ENCODE results near the gene GTF2H4. TPM values are rescaled to one million over a fixed set of nuclear protein-coding genes. Genes with fewer than 3 reads are reported as not detected.

GTF2H4 gene
- total and polyA plus RNA-seq, 3 experiments from 2014 or later: 7.5 to 55.3 (median 48.2) TPM

DNA sequence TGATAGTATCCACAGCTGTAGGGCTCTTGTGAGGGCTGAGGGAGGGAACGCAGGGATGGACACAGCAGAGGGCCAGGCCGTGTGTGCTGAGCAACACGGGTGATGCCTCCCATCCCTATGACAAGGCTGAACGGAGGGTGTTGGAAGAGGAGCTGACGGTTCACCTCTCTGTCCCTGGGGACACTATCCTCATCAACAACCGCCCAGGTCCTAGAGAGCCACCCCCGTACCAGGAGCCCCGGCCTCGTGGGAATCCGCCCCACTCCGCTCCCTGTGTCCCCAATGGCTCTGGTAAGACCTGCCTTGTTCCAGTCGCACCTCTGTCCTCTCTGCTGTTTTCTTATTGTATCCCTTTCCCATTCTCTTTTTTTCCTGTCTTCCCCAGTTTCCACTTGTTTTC is 13.6 kb upstream of the GTF2H4 start:
- no peak for DNase-seq
- no peaks in the 10 kb centered on the region for H3K4me1 ChIP-seq (ENCODE audit: insufficient read depth, low read length)
- H3K4me1 Mint-ChIP-seq: no peaks in the 10 kb centered on the region
- CTCF ChIA-PET: no interaction called here
- H3K27me3 ChIP-seq (ENCODE audit: insufficient read depth, low read length, poor library complexity, severe bottlenecking): no peaks in the 10 kb centered on the region
- no peak overlapping the region for H3K27ac ChIP-seq (ENCODE audit: low read depth, low read length)
- H3K9me3 Mint-ChIP-seq: no peaks in the 10 kb centered on the region
- no peak overlapping the region for H3K4me3 Mint-ChIP-seq
- H3K36me3 Mint-ChIP-seq: peaks cover 5 to 46% (median 9%) of the 10 kb centered on the region in 3 donors
- no peaks in the 10 kb centered on the region for H3K9me3 ChIP-seq (ENCODE audit: low read length)
- no peak overlapping the region for H3K4me3 ChIP-seq (ENCODE audit: low read length)
- no peaks in the 10 kb centered on the region for H3K27me3 Mint-ChIP-seq
- peak overlapping the region in 1 of 8 donors; percentile 10 for H3K27ac Mint-ChIP-seq
- H3K36me3 ChIP-seq (ENCODE audit: insufficient read depth, low read length): no peaks in the 10 kb centered on the region
- POLR2A ChIA-PET: interaction anchor here (0.5 kb wide), 1 partner anchor 9 kb away, joined by 3 read pairs; no protein-coding TSS in a partner anchor

DNA sequence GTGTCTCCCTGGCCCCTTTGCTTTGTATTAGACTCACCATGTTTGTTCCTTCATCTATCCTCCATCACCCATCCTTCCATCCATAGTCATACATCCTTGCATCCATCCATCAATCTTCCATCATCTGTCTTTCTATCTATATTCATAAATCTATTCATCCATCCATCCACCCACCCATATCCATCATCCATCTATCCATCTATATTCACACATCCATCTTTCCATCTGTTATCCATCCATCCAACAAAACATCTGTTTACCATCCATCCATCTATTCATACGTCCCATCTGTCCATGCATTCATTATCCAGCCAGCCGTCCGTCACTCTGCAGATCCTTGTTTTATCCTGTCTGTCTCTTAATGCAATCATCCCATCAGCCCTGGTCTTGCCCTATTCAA is 13.1 kb upstream of the GTF2H4 start:
- H3K4me3 Mint-ChIP-seq: no peak overlapping the region
- ChIA-PET CTCF (interaction anchor here (0.7 kb wide), 1 partner anchor 174 kb away, joined by 3 read pairs; no protein-coding TSS in a partner anchor), POLR2A (no interaction called here)
- no peaks in the 10 kb centered on the region for H3K4me1 Mint-ChIP-seq
- no peaks in the 10 kb centered on the region for H3K27me3 Mint-ChIP-seq
- peak overlapping the region in 2 of 8 donors; percentile 0 to 2 for H3K27ac Mint-ChIP-seq
- Histone ChIP-seq H3K4me1 (ENCODE audit: insufficient read depth, low read length) (no peaks in the 10 kb centered on the region), H3K9me3 (ENCODE audit: low read length) (no peaks in the 10 kb centered on the region), H3K4me3 (ENCODE audit: low read length) (no peak overlapping the region), H3K27me3 (ENCODE audit: insufficient read depth, low read length, poor library complexity, severe bottlenecking) (no peaks in the 10 kb centered on the region), H3K36me3 (ENCODE audit: insufficient read depth, low read length) (no peaks in the 10 kb centered on the region), H3K27ac (ENCODE audit: low read depth, low read length) (no peak overlapping the region)
- H3K36me3 Mint-ChIP-seq: peaks cover 5 to 45% (median 9%) of the 10 kb centered on the region in 3 donors
- H3K9me3 Mint-ChIP-seq: no peaks in the 10 kb centered on the region
- no peak for DNase-seq

DNA sequence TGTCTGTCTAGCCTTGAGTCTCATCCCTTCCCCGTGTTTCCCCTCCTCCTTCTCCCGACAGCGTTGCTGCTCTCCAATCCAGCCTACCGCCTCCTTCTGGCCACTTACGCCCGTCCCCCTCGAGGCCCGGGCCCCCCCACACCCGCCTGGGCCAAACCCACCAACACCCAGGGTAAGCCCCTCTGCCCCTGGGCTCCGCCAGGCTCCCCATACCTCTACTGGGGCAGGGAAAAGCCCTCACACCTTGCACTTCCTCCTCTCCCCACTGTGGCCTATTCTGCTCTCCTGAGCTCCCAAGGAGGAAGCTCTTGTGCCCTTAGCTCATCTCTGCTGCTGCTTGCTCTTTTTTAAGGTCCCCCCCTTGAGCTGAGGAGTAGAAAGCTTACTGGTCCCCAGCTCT is 12.7 kb upstream of the GTF2H4 start:
- Mint-ChIP-seq H3K27ac (peak overlapping the region in 1 of 8 donors; percentile 2), H3K4me1 (no peaks in the 10 kb centered on the region), H3K27me3 (no peaks in the 10 kb centered on the region), H3K9me3 (no peaks in the 10 kb centered on the region), H3K4me3 (no peak overlapping the region), H3K36me3 (peaks cover 5 to 41% (median 9%) of the 10 kb centered on the region in 3 donors)
- H3K9me3 ChIP-seq (ENCODE audit: low read length): no peaks in the 10 kb centered on the region
- no peaks in the 10 kb centered on the region for H3K27me3 ChIP-seq (ENCODE audit: insufficient read depth, low read length, poor library complexity, severe bottlenecking)
- H3K4me3 ChIP-seq (ENCODE audit: low read length): no peak overlapping the region
- H3K36me3 ChIP-seq (ENCODE audit: insufficient read depth, low read length): no peaks in the 10 kb centered on the region
- DNase-seq: no peak
- no peaks in the 10 kb centered on the region for H3K4me1 ChIP-seq (ENCODE audit: insufficient read depth, low read length)
- POLR2A ChIA-PET: interaction anchor here (0.6 kb wide), 1 partner anchor 10 kb away, joined by 3 read pairs; no protein-coding TSS in a partner anchor
- CTCF ChIA-PET: interaction anchor here (0.7 to 1.3 kb wide), 2 partner anchors 17 to 174 kb away, joined by 3 to 4 read pairs; no protein-coding TSS in a partner anchor
- no peak overlapping the region for H3K27ac ChIP-seq (ENCODE audit: low read depth, low read length)

GRCh38 chr6:30896541-30896940 is 11.5 kb upstream of the GTF2H4 start:
- Histone ChIP-seq H3K4me3 (ENCODE audit: low read length) (no peak overlapping the region), H3K27ac (ENCODE audit: low read depth, low read length) (no peak overlapping the region), H3K9me3 (ENCODE audit: low read length) (no peaks in the 10 kb centered on the region), H3K36me3 (ENCODE audit: insufficient read depth, low read length) (no peaks in the 10 kb centered on the region), H3K4me1 (ENCODE audit: insufficient read depth, low read length) (no peaks in the 10 kb centered on the region), H3K27me3 (ENCODE audit: insufficient read depth, low read length, poor library complexity, severe bottlenecking) (no peaks in the 10 kb centered on the region)
- Mint-ChIP-seq H3K27me3 (no peaks in the 10 kb centered on the region), H3K27ac (no peak overlapping the region), H3K9me3 (no peaks in the 10 kb centered on the region), H3K36me3 (peaks cover 5 to 38% (median 9%) of the 10 kb centered on the region in 3 donors), H3K4me3 (no peak overlapping the region), H3K4me1 (no peaks in the 10 kb centered on the region)
- POLR2A ChIA-PET: no interaction called here
- no peak for DNase-seq
- CTCF ChIA-PET: interaction anchor here (1.3 kb wide), 1 partner anchor 18 kb away, joined by 4 read pairs; no protein-coding TSS in a partner anchor

- Mint-ChIP-seq H3K4me1 (no peaks in the 10 kb centered on the region), H3K9me3 (no peaks in the 10 kb centered on the region), H3K4me3 (no peak overlapping the region), H3K36me3 (peaks cover 5 to 33% (median 5%) of the 10 kb centered on the region in 3 donors), H3K27ac (no peak overlapping the region), H3K27me3 (no peaks in the 10 kb centered on the region)
- DNase-seq: no peak
- H3K36me3 ChIP-seq (ENCODE audit: insufficient read depth, low read length): no peaks in the 10 kb centered on the region
- H3K9me3 ChIP-seq (ENCODE audit: low read length): no peaks in the 10 kb centered on the region
- ChIA-PET CTCF (no interaction called here), POLR2A (no interaction called here)
- no peaks in the 10 kb centered on the region for H3K27me3 ChIP-seq (ENCODE audit: insufficient read depth, low read length, poor library complexity, severe bottlenecking)
- no peaks in the 10 kb centered on the region for H3K4me1 ChIP-seq (ENCODE audit: insufficient read depth, low read length)
- H3K27ac ChIP-seq (ENCODE audit: low read depth, low read length): no peak overlapping the region
- H3K4me3 ChIP-seq (ENCODE audit: low read length): no peak overlapping the region
Measured at GRCh38 chr6:30897882-30898281, 10.1 kb upstream of the GTF2H4 start.

DNA sequence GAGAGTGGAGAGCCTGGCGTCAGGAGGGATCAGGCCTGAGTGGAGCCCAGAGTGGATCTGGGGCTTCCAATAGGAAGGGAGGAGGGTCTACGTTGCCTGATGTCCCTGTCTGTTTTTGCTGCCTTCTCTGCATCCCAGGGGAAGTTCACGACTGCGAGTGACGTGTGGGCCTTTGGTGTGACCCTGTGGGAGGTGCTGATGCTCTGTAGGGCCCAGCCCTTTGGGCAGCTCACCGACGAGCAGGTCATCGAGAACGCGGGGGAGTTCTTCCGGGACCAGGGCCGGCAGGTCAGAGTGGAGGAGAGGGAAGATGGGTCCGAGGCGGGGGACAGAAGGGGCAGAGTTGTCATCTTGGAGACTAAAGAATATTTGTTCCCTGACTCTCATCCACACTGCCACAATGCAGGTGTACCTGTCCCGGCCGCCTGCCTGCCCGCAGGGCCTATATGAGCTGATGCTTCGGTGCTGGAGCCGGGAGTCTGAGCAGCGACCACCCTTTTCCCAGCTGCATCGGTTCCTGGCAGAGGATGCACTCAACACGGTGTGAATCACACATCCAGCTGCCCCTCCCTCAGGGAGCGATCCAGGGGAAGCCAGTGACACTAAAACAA is 9.2 kb upstream of the GTF2H4 start:
- Mint-ChIP-seq H3K9me3 (no peaks in the 10 kb centered on the region), H3K27me3 (no peaks in the 10 kb centered on the region), H3K4me3 (no peak overlapping the region), H3K27ac (peak overlapping the region in 2 of 8 donors; percentile 34 to 61), H3K4me1 (no peaks in the 10 kb centered on the region), H3K36me3 (peaks cover 5 to 32% (median 5%) of the 10 kb centered on the region in 3 donors)
- no peak for DNase-seq
- no peaks in the 10 kb centered on the region for H3K27me3 ChIP-seq (ENCODE audit: insufficient read depth, low read length, poor library complexity, severe bottlenecking)
- H3K36me3 ChIP-seq (ENCODE audit: insufficient read depth, low read length): no peaks in the 10 kb centered on the region
- no peak overlapping the region for H3K4me3 ChIP-seq (ENCODE audit: low read length)
- H3K9me3 ChIP-seq (ENCODE audit: low read length): no peaks in the 10 kb centered on the region
- CTCF ChIA-PET: interaction anchor here (1.5 kb wide), 1 partner anchor 220 kb away, joined by 4 read pairs; no protein-coding TSS in a partner anchor
- POLR2A ChIA-PET: no interaction called here
- H3K27ac ChIP-seq (ENCODE audit: low read depth, low read length): no peak overlapping the region
- no peaks in the 10 kb centered on the region for H3K4me1 ChIP-seq (ENCODE audit: insufficient read depth, low read length)

DNA sequence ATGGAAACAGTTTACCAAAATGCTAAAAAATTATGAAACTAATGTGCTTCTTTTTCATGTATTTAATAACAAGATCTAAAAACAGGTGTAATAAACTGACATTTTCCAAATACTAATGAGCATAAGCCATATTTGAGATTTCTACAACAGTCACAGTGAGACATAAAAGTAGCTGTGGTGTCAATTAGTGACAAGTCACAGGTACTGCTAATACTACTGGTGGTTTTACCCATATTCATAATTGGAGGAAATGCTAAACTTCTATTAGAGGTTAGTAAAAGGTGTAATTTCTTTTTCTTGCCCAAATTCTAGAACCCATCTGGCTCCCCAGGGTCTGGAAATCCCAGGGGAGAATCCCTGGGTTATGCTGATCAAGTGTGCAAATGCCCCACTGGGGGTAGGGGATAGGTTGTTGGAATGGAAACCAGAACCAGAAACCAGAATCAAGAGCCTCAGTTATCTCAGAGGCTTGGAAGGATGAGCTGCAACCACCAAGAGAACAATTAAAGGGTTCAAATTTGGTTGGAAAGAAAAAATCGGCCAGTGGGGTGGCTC is 7.1 kb upstream of the GTF2H4 start:
- H3K27ac Mint-ChIP-seq: peak overlapping the region in 1 of 8 donors; percentile 66

DNA sequence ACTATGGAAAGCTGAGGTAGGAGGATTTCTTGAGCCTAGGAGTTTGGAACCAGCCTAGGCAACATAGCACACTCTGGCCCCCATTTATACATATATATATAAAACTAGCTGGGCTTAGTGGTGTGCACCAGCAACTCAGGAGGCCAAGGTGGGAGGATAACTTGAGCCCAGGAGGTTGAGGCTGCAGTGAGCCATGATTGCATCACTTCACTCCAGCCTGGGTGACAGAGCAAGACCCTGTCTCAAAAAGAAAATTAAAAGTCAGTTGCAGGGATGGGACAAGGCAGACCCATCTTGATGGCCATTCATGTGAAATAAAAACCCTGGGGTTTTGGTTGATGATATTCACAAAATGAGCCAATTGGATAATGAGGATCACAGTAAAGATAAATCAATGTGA is 6.6 kb upstream of the GTF2H4 start:
- DNase-seq: no peak
- Mint-ChIP-seq H3K4me1 (no peaks in the 10 kb centered on the region), H3K36me3 (peaks cover 0 to 23% (median 0%) of the 10 kb centered on the region in 3 donors), H3K27me3 (no peaks in the 10 kb centered on the region), H3K9me3 (no peaks in the 10 kb centered on the region), H3K27ac (peak overlapping the region in 1 of 8 donors; percentile 66), H3K4me3 (no peak overlapping the region)
- Histone ChIP-seq H3K4me3 (ENCODE audit: low read length) (no peak overlapping the region), H3K27me3 (ENCODE audit: insufficient read depth, low read length, poor library complexity, severe bottlenecking) (no peaks in the 10 kb centered on the region), H3K9me3 (ENCODE audit: low read length) (no peaks in the 10 kb centered on the region), H3K36me3 (ENCODE audit: insufficient read depth, low read length) (no peaks in the 10 kb centered on the region), H3K27ac (ENCODE audit: low read depth, low read length) (no peak overlapping the region), H3K4me1 (ENCODE audit: insufficient read depth, low read length) (no peaks in the 10 kb centered on the region)
- ChIA-PET POLR2A (no interaction called here), CTCF (no interaction called here)

More for the DNA sequence above, 7.1 kb upstream of the GTF2H4 start:
- Histone ChIP-seq H3K4me1 (ENCODE audit: insufficient read depth, low read length) (no peaks in the 10 kb centered on the region), H3K27me3 (ENCODE audit: insufficient read depth, low read length, poor library complexity, severe bottlenecking) (no peaks in the 10 kb centered on the region), H3K9me3 (ENCODE audit: low read length) (no peaks in the 10 kb centered on the region), H3K4me3 (ENCODE audit: low read length) (no peak overlapping the region), H3K27ac (ENCODE audit: low read depth, low read length) (no peak overlapping the region), H3K36me3 (ENCODE audit: insufficient read depth, low read length) (no peaks in the 10 kb centered on the region)
- POLR2A ChIA-PET: no interaction called here
- peaks cover 0 to 23% (median 0%) of the 10 kb centered on the region in 3 donors for H3K36me3 Mint-ChIP-seq
- no peak for DNase-seq
- no peaks in the 10 kb centered on the region for H3K4me1 Mint-ChIP-seq
- CTCF ChIA-PET: no interaction called here
- H3K27me3 Mint-ChIP-seq: no peaks in the 10 kb centered on the region
- no peak overlapping the region for H3K4me3 Mint-ChIP-seq
- no peaks in the 10 kb centered on the region for H3K9me3 Mint-ChIP-seq
